GM18858 (cell line): ENCODE measurements around the gene SBNO2.

ENCODE experiments used
- ATAC-seq: cut with Tn5 transposase; IDR thresholded peaks from one replicate; pipeline ENCODE4 v1.9.1; 2021; ENCODE audit not compliant: unreplicated experiment

Gene SBNO2

GRCh38 chr19:1169921-1170885 lies 3.9 kb downstream of the SBNO2 start:
- no peak for ATAC-seq

DNA sequence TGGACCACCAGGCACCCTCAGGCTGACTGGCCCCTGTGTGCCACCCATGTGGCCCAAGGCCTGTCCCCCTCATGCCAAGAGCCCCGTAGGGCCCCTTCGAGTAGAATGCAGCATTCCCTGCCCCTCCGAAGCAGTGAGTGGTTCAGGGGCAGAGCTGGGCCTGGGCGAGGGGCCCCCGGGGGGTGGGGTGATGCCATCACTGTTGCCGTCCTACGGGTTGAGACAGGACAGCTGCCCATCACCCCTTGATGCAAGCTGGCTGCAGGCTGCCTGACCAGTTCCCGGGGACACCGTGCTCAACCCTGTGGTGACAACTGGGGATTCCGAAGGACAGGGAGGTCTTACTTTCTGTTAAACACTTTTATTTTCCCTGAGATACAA lies 4.7 kb downstream of the SBNO2 start:
- ATAC-seq: no peak

- ATAC-seq: no peak
Measured at GRCh38 chr19:1168572-1169410, 5.3 kb downstream of the SBNO2 start.

DNA sequence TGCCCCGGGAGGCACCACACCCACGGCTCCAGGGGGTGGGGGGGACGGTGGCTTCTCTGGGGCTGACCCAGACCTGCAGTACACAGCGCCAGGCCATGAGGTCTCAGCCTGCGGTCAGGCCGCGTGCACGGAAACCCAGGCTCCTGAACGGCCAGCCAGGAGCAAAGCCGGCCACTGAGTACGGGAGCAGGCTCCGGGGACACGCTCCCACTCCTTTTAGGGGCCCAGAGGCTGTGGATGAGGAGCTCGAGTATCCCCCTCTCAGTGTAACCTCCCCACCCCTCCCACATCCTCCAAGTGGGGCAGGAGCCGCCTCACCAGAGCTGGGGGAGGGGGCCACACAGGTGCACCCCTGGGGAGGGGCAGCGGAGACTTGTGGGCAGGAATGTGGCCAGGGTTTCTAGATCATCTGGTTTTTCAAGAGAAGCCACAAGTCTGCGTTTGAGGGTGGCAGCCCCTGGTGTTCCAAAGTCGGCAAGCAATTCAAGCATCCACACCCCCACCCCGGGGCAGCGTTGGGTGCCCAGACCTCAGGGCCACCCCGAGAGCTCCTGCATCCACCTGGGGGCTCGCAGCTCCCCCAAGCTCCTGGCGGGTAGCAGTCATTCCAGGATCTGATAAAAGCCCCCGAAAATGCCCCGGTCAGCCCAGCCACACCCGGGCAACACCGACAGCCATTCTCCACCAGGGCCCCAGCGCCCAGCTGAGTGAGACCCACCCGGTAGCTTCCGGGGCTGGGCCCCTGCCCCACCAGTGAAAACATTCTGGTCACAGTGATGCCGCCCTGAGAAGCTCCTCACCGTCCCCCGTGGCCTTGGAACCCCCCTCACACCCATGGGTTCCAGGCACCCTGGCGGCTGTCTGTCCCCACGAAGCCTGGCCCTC lies 6.1 kb downstream of the SBNO2 start:
- ATAC-seq: no peak

DNA sequence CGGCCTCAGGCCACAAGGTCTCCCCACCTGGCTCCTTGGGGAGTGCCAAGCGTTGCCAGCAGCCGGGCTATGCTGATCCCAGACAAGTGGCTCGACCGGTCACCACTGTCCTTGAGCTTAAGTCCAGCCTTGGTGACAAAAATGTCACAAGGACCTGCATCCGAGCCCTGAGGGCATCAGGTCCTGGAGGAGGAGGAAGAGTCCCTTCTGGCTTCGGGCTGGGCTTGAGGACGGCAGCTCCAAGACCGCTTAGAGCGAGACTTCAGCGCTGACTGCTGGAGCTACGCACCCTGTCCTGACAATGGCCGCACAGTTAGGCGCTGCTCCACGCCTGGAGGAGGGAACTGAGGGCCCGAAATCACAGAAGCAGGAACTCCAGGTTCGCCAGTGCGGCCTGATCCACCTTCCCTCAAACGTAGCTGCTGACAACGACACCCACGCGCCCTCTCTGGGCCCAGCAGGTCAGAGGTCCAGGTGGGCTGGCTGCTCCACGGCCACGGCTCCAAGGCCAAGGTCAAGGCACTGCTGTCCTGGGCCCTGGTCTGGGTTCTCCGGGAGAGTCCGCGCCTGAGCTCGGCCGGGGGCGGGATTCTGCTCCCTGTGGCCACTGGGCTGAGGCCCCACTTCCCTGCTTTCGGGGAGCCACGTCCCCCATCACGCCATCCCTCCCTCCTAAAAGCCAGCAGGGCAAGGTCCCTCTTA lies 7.0 kb downstream of the SBNO2 start:
- no peak for ATAC-seq

GRCh38 chr19:1164684-1165531 lies 9.2 kb downstream of the SBNO2 start:
- ATAC-seq: no peak

DNA sequence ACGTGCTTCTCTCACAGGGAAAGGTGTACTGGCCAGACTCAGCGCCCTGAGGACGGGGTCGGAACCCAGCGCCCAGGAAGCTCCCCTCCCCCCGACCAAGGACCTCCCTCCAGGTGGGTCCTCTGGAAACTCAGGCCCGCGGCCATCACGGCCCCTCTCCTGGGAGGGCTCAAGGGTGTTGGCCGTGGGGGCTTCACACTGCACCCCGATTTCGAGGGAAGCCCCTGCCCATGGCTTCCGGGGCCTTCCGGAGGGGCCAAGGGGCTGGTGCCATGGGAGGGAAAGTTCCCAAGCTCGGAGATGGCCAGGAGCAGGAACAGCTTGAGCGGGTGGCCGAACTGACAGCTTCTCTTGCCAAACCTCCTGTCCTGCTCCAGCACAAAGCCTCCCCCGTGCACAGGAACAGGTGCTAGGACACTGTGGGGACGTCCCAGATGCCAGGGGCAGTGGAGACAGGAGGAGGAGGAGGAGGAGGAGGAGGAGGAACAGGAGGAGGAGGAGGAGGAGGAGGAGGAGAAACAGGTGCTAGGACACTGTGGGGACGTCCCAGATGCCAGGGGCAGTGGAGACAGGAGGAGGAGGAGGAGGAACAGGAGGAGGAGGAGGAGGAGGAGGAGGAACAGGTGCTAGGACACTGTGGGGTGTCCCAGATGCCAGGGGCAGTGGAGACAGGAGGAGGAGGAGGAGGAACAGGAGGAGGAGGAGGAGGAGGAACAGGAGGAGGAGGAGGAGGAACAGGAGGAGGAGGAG lies 10.0 kb downstream of the SBNO2 start:
- ATAC-seq: no peak

DNA sequence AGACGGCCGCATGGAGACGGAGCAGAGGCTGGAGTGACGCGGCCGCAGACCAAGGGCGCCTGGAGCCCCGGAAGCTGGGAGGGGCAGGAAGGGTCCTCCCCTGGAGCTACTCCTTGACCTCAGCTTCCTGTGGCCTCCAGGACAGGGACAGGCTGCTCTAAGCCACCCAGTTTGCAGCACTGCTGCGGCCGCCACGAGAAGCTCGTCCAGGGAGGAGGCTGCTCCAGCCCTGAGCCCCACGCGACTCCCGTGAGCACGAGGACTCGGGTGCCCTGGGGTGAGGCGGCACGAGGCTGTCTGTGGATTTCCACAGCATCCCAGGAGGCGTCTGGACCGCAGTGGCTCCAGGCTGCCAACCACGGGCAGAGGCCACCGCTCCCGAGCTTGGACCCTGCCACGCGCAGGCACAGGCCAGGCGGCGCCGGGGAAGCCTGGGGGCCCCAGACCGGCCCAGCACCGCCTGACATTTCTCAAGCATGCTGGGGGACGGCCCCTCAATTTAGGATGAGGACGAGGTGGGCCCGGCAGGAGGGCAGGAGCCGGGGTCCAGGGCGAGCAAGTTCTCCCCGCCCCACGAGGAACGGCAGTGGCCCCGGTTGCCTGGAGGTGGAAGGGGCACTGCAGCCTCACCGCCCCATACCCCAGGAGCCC lies 10.7 kb downstream of the SBNO2 start:
- ATAC-seq: no peak

GRCh38 chr19:1162404-1163282 lies 11.4 kb downstream of the SBNO2 start:
- no peak for ATAC-seq

DNA sequence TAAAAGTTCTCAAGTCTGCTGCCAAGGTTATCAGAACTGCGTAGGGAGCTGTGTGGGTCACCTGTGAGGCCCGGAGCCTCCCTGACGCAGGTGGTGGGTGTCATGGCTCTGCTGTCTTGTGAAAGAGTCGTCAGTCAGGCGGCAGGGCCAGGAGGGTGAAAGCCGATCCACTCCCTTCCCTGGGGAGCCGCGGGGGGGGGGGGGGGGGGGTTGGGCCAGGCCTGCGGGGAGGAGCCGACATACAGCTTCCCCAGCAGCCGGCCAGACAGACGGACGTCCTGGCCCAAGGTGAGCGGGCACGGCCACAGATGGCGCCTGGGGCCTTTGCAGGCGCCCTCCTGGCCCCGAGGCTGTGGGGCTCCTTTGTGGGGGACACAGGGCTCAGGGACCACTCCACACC lies 12.4 kb downstream of the SBNO2 start:
- ATAC-seq: no peak

GRCh38 chr19:1159864-1160595 lies 14.0 kb downstream of the SBNO2 start:
- no peak for ATAC-seq

- no peak for ATAC-seq
Measured at GRCh38 chr19:1158885-1159448, 15.1 kb downstream of the SBNO2 start.

GRCh38 chr19:1157931-1158884 lies 15.9 kb downstream of the SBNO2 start:
- ATAC-seq: no peak

GRCh38 chr19:1156830-1157615 lies 17.0 kb downstream of the SBNO2 start:
- no peak for ATAC-seq
